ENCODE results near the gene PSMA2. TPM values are rescaled to one million over a fixed set of nuclear protein-coding genes. Genes with fewer than 3 reads are reported as not detected.

The PSMA2 gene
- total RNA-seq, 1 experiment from 2014 or later: 199 TPM

Other genes starting within 250 kb of the PSMA2 start
- gene C7orf25, start 20.1 kb downstream of the PSMA2 start, total RNA-seq (2014; rRNA removed; shearing (Covaris generic)): 2.4 and 2.8 TPM in 2 replicates
- gene MRPL32, start 202 bp upstream of the PSMA2 start, total RNA-seq (2014; rRNA removed; shearing (Covaris generic)): 68.0 and 79.4 TPM in 2 replicates
- gene HECW1, start 180.5 kb upstream of the PSMA2 start, total RNA-seq (2014; rRNA removed; shearing (Covaris generic)): not detected in 2 replicates

Measured in SJCRH30 (cell line).